Central memory CD8-positive, alpha-beta T cell (primary cell): ENCODE data around the gene PPP1R3G.
"Not testable (repeated sequence)": the region's sequence is repeated elsewhere in the genome, so short reads cannot be mapped to it uniquely, and the experiment has no call there.

Experiments
- ATAC-seq: fragments of 150-1000 bp; cut with Tn5 transposase; replicated peaks from 2 replicates; pipeline ENCODE4 v1.10.0; 2022; ENCODE audit warnings: mild to moderate bottlenecking, moderate FRiP score, moderate number of reproducible peaks; ENCODE audit not compliant: poor library complexity, severe bottlenecking; ENCODE audit errors: extremely low read depth
- DNase-seq, 2 donors: peaks; one replicate each; pipeline ENCODE4 v3.0.0; 2021; ENCODE audit warnings: low spot score in 2 of 2
- H3K27ac Mint-ChIP-seq: one replicate; pipeline ENCODE4 v1.8.0; 2022; ENCODE audit warnings: low read depth, mild to moderate bottlenecking, moderate library complexity, mixed read lengths
- H3K27me3 Mint-ChIP-seq: one replicate; pipeline ENCODE4 v1.8.0; 2022; ENCODE audit warnings: mixed read lengths
- H3K36me3 Mint-ChIP-seq: one replicate; pipeline ENCODE4 v1.8.0; 2022; ENCODE audit warnings: mild to moderate bottlenecking, moderate library complexity, mixed read lengths; ENCODE audit not compliant: insufficient read depth
- H3K4me1 Mint-ChIP-seq: one replicate; pipeline ENCODE4 v1.8.0; 2022; ENCODE audit warnings: mixed read lengths
- H3K4me3 Mint-ChIP-seq: one replicate; pipeline ENCODE4 v1.8.0; 2022; ENCODE audit warnings: mild to moderate bottlenecking, moderate library complexity, mixed read lengths
- H3K9me3 Mint-ChIP-seq: one replicate; pipeline ENCODE4 v1.8.0; 2022; ENCODE audit warnings: mixed read lengths

PPP1R3G gene

GRCh38 chr6:5058254-5058653, 26.9 kb upstream of the PPP1R3G start:
- Mint-ChIP-seq H3K36me3 (peaks cover 1% of the 10 kb centered on the region), H3K27me3 (peaks cover 54% of the 10 kb centered on the region), H3K4me3 (no peak overlapping the region), H3K9me3 (no peaks in the 10 kb centered on the region), H3K4me1 (no peaks in the 10 kb centered on the region), H3K27ac (no peak overlapping the region)
- DNase-seq (no peak), ATAC-seq (no peak)

GRCh38 chr6:5059036-5059896, 25.9 kb upstream of the PPP1R3G start:
- Mint-ChIP-seq H3K9me3 (no peaks in the 10 kb centered on the region), H3K27ac (no peak overlapping the region), H3K4me3 (no peak overlapping the region), H3K4me1 (no peaks in the 10 kb centered on the region), H3K36me3 (peaks cover 1% of the 10 kb centered on the region), H3K27me3 (peaks cover 51% of the 10 kb centered on the region)
- no peak for ATAC-seq
- no peak for DNase-seq

GRCh38 chr6:5060439-5060838, 24.7 kb upstream of the PPP1R3G start:
- not testable (repeated sequence) for ATAC-seq, H3K36me3 Mint-ChIP-seq, H3K4me1 Mint-ChIP-seq, DNase-seq, H3K9me3 Mint-ChIP-seq, H3K4me3 Mint-ChIP-seq, H3K27ac Mint-ChIP-seq
- peaks cover 49% of the 10 kb centered on the region for H3K27me3 Mint-ChIP-seq

GRCh38 chr6:5061152-5061551, 24.0 kb upstream of the PPP1R3G start:
- Mint-ChIP-seq H3K4me1 (no peaks in the 10 kb centered on the region), H3K27me3 (peaks cover 49% of the 10 kb centered on the region), H3K36me3 (peaks cover 1% of the 10 kb centered on the region), H3K9me3 (no peaks in the 10 kb centered on the region), H3K4me3 (no peak overlapping the region), H3K27ac (no peak overlapping the region)
- DNase-seq (no peak), ATAC-seq (no peak)

GRCh38 chr6:5063617-5064016, 21.5 kb upstream of the PPP1R3G start:
- ATAC-seq (no peak), DNase-seq (no peak)
- no peak overlapping the region for H3K27ac Mint-ChIP-seq
- no peaks in the 10 kb centered on the region for H3K4me1 Mint-ChIP-seq
- peaks cover 1% of the 10 kb centered on the region for H3K36me3 Mint-ChIP-seq
- H3K4me3 Mint-ChIP-seq = no peak overlapping the region
- H3K9me3 Mint-ChIP-seq = no peaks in the 10 kb centered on the region
- H3K27me3 Mint-ChIP-seq = peaks cover 41% of the 10 kb centered on the region

- Mint-ChIP-seq H3K9me3 (no peaks in the 10 kb centered on the region), H3K36me3 (peaks cover 1% of the 10 kb centered on the region), H3K27ac (no peak overlapping the region), H3K4me3 (no peak overlapping the region), H3K27me3 (peaks cover 24% of the 10 kb centered on the region), H3K4me1 (no peaks in the 10 kb centered on the region)
- no peak for ATAC-seq
- no peak for DNase-seq
Measured at GRCh38 chr6:5066456-5067093, 18.6 kb upstream of the PPP1R3G start.

GRCh38 chr6:5067305-5067704, 17.8 kb upstream of the PPP1R3G start:
- Mint-ChIP-seq H3K4me3 (no peak overlapping the region), H3K4me1 (no peaks in the 10 kb centered on the region), H3K27ac (no peak overlapping the region), H3K9me3 (no peaks in the 10 kb centered on the region), H3K27me3 (peaks cover 16% of the 10 kb centered on the region), H3K36me3 (no peaks in the 10 kb centered on the region)
- no peak for DNase-seq
- ATAC-seq = no peak

- ATAC-seq = no peak
- H3K27ac Mint-ChIP-seq = no peak overlapping the region
- no peak overlapping the region for H3K4me3 Mint-ChIP-seq
- peaks cover 1% of the 10 kb centered on the region for H3K36me3 Mint-ChIP-seq
- no peaks in the 10 kb centered on the region for H3K4me1 Mint-ChIP-seq
- H3K9me3 Mint-ChIP-seq = no peaks in the 10 kb centered on the region
- no peak for DNase-seq
- H3K27me3 Mint-ChIP-seq = peaks cover 7% of the 10 kb centered on the region
Measured at GRCh38 chr6:5068153-5068751, 16.9 kb upstream of the PPP1R3G start.

- no peaks in the 10 kb centered on the region for H3K4me1 Mint-ChIP-seq
- H3K4me3 Mint-ChIP-seq = no peak overlapping the region
- DNase-seq (no peak), ATAC-seq (no peak)
- H3K27ac Mint-ChIP-seq = no peak overlapping the region
- H3K27me3 Mint-ChIP-seq = peaks cover 25% of the 10 kb centered on the region
- H3K9me3 Mint-ChIP-seq = no peaks in the 10 kb centered on the region
- H3K36me3 Mint-ChIP-seq = peaks cover 1% of the 10 kb centered on the region
Measured at GRCh38 chr6:5071216-5071615, 13.9 kb upstream of the PPP1R3G start.

- ATAC-seq (no peak), DNase-seq (no peak)
- Mint-ChIP-seq H3K36me3 (peaks cover 1% of the 10 kb centered on the region), H3K4me3 (no peak overlapping the region), H3K9me3 (no peaks in the 10 kb centered on the region), H3K4me1 (no peaks in the 10 kb centered on the region), H3K27ac (no peak overlapping the region), H3K27me3 (peaks cover 37% of the 10 kb centered on the region)
Measured at GRCh38 chr6:5072440-5072839, 12.7 kb upstream of the PPP1R3G start.

- H3K27ac Mint-ChIP-seq = no peak overlapping the region
- no peaks in the 10 kb centered on the region for H3K4me1 Mint-ChIP-seq
- no peak for ATAC-seq
- no peaks in the 10 kb centered on the region for H3K9me3 Mint-ChIP-seq
- H3K27me3 Mint-ChIP-seq = peaks cover 37% of the 10 kb centered on the region
- H3K4me3 Mint-ChIP-seq = no peak overlapping the region
- DNase-seq = no peak
- peaks cover 1% of the 10 kb centered on the region for H3K36me3 Mint-ChIP-seq
Measured at GRCh38 chr6:5073992-5074391, 11.1 kb upstream of the PPP1R3G start.

- peaks cover 1% of the 10 kb centered on the region for H3K36me3 Mint-ChIP-seq
- ATAC-seq (no peak), DNase-seq (no peak)
- H3K4me3 Mint-ChIP-seq = no peak overlapping the region
- peaks cover 47% of the 10 kb centered on the region for H3K27me3 Mint-ChIP-seq
- H3K4me1 Mint-ChIP-seq = no peaks in the 10 kb centered on the region
- no peaks in the 10 kb centered on the region for H3K9me3 Mint-ChIP-seq
- H3K27ac Mint-ChIP-seq = no peak overlapping the region
Measured at GRCh38 chr6:5076931-5077330, 8.2 kb upstream of the PPP1R3G start.
